Measurements from ENCODE around the gene INSM1.

The INSM1 gene

GRCh38 chr20:20358801-20359200, 9.1 kb upstream of the INSM1 start:
- DNase-seq (ENCODE audit: insufficient read length, low spot score) (no peak), FAIRE-seq (no peak)
- no peak for TF ChIP-seq POLR2A (IDR thresholded peaks at IDR 0.05; ENCODE audit: low read depth, low read length)

GRCh38 chr20:20359628-20360027, 8.3 kb upstream of the INSM1 start:
- FAIRE-seq (no peak), DNase-seq (ENCODE audit: insufficient read length, low spot score) (no peak)
- TF ChIP-seq POLR2AphosphoS5 (IDR thresholded peaks at IDR 0.05; ENCODE audit: low read depth, low read length) (no peak), POU2F2 (IDR thresholded peaks at IDR 0.05; ENCODE audit: low read depth, low read length) (no peak), TAF1 (IDR thresholded peaks at IDR 0.05; ENCODE audit: low read depth, low read length) (no peak), POLR2A (IDR thresholded peaks at IDR 0.05; ENCODE audit: low read depth, low read length) (no peak), SPI1 (IDR thresholded peaks at IDR 0.05; ENCODE audit: low read depth, low read length) (no peak), PAX5 (IDR thresholded peaks at IDR 0.05; ENCODE audit: insufficient read depth, low read length, severe bottlenecking) (no peak)

- TF ChIP-seq TAF1 (IDR thresholded peaks at IDR 0.05; ENCODE audit: low read depth, low read length) (no peak), POU2F2 (IDR thresholded peaks at IDR 0.05; ENCODE audit: low read depth, low read length) (no peak), POLR2A (IDR thresholded peaks at IDR 0.05; ENCODE audit: low read depth, low read length) (no peak), PAX5 (IDR thresholded peaks at IDR 0.05; ENCODE audit: insufficient read depth, low read length, severe bottlenecking) (no peak), SPI1 (IDR thresholded peaks at IDR 0.05; ENCODE audit: low read depth, low read length) (no peak), POLR2AphosphoS5 (IDR thresholded peaks at IDR 0.05; ENCODE audit: low read depth, low read length) (no peak)
- DNase-seq (ENCODE audit: insufficient read length, low spot score) (no peak), FAIRE-seq (peak; percentile 91)
Observed at GRCh38 chr20:20360464-20360863, 7.4 kb upstream of the INSM1 start.

GRCh38 chr20:20362774-20363433, 5.0 kb upstream of the INSM1 start:
- FAIRE-seq: no peak
- no peak for DNase-seq (ENCODE audit: insufficient read length, low spot score)
- TF ChIP-seq POLR2A (IDR thresholded peaks at IDR 0.05; ENCODE audit: low read depth, low read length) (no peak), SPI1 (IDR thresholded peaks at IDR 0.05; ENCODE audit: low read depth, low read length) (no peak), TAF1 (IDR thresholded peaks at IDR 0.05; ENCODE audit: low read depth, low read length) (no peak), POLR2AphosphoS5 (IDR thresholded peaks at IDR 0.05; ENCODE audit: low read depth, low read length) (no peak), PAX5 (IDR thresholded peaks at IDR 0.05; ENCODE audit: insufficient read depth, low read length, severe bottlenecking) (no peak), POU2F2 (IDR thresholded peaks at IDR 0.05; ENCODE audit: low read depth, low read length) (no peak)

GRCh38 chr20:20363434-20363798, 4.5 kb upstream of the INSM1 start:
- FAIRE-seq (no peak), DNase-seq (ENCODE audit: insufficient read length, low spot score) (no peak)
- TF ChIP-seq POLR2A (IDR thresholded peaks at IDR 0.05; ENCODE audit: low read depth, low read length) (no peak), POLR2AphosphoS5 (IDR thresholded peaks at IDR 0.05; ENCODE audit: low read depth, low read length) (no peak), SPI1 (IDR thresholded peaks at IDR 0.05; ENCODE audit: low read depth, low read length) (no peak), POU2F2 (IDR thresholded peaks at IDR 0.05; ENCODE audit: low read depth, low read length) (no peak), TAF1 (IDR thresholded peaks at IDR 0.05; ENCODE audit: low read depth, low read length) (no peak), PAX5 (IDR thresholded peaks at IDR 0.05; ENCODE audit: insufficient read depth, low read length, severe bottlenecking) (no peak)

GRCh38 chr20:20363799-20364592, 3.9 kb upstream of the INSM1 start:
- DNase-seq (ENCODE audit: insufficient read length, low spot score): no peak
- no peak for TF ChIP-seq PAX5 (IDR thresholded peaks at IDR 0.05; ENCODE audit: insufficient read depth, low read length, severe bottlenecking)
- no peak for TF ChIP-seq POLR2A (IDR thresholded peaks at IDR 0.05; ENCODE audit: low read depth, low read length)
- TF ChIP-seq POU2F2 (IDR thresholded peaks at IDR 0.05; ENCODE audit: low read depth, low read length): no peak
- TF ChIP-seq TAF1 (IDR thresholded peaks at IDR 0.05; ENCODE audit: low read depth, low read length): no peak
- TF ChIP-seq SPI1 (IDR thresholded peaks at IDR 0.05; ENCODE audit: low read depth, low read length): no peak
- no peak for TF ChIP-seq POLR2AphosphoS5 (IDR thresholded peaks at IDR 0.05; ENCODE audit: low read depth, low read length)
- FAIRE-seq: peak; percentile 58

GRCh38 chr20:20364593-20365479, 3.1 kb upstream of the INSM1 start:
- TF ChIP-seq POLR2AphosphoS5 (IDR thresholded peaks at IDR 0.05; ENCODE audit: low read depth, low read length) (no peak), PAX5 (IDR thresholded peaks at IDR 0.05; ENCODE audit: insufficient read depth, low read length, severe bottlenecking) (no peak), SPI1 (IDR thresholded peaks at IDR 0.05; ENCODE audit: low read depth, low read length) (no peak), POLR2A (IDR thresholded peaks at IDR 0.05; ENCODE audit: low read depth, low read length) (no peak), POU2F2 (IDR thresholded peaks at IDR 0.05; ENCODE audit: low read depth, low read length) (no peak), TAF1 (IDR thresholded peaks at IDR 0.05; ENCODE audit: low read depth, low read length) (no peak)
- FAIRE-seq (no peak), DNase-seq (ENCODE audit: insufficient read length, low spot score) (no peak)

- DNase-seq (ENCODE audit: insufficient read length, low spot score): no peak
- no peak for TF ChIP-seq POU2F2 (IDR thresholded peaks at IDR 0.05; ENCODE audit: low read depth, low read length)
- no peak for TF ChIP-seq POLR2AphosphoS5 (IDR thresholded peaks at IDR 0.05; ENCODE audit: low read depth, low read length)
- no peak for TF ChIP-seq POLR2A (IDR thresholded peaks at IDR 0.05; ENCODE audit: low read depth, low read length)
- no peak for TF ChIP-seq SPI1 (IDR thresholded peaks at IDR 0.05; ENCODE audit: low read depth, low read length)
- no peak for TF ChIP-seq PAX5 (IDR thresholded peaks at IDR 0.05; ENCODE audit: insufficient read depth, low read length, severe bottlenecking)
- TF ChIP-seq TAF1 (IDR thresholded peaks at IDR 0.05; ENCODE audit: low read depth, low read length): no peak
- no peak for FAIRE-seq
Observed at GRCh38 chr20:20365480-20366161, 2.3 kb upstream of the INSM1 start.

GRCh38 chr20:20366551-20366875, 1.4 kb upstream of the INSM1 start:
- no peak for TF ChIP-seq POLR2AphosphoS5 (IDR thresholded peaks at IDR 0.05; ENCODE audit: low read depth, low read length)
- TF ChIP-seq SPI1 (IDR thresholded peaks at IDR 0.05; ENCODE audit: low read depth, low read length): no peak
- no peak for TF ChIP-seq PAX5 (IDR thresholded peaks at IDR 0.05; ENCODE audit: insufficient read depth, low read length, severe bottlenecking)
- TF ChIP-seq POLR2A (IDR thresholded peaks at IDR 0.05; ENCODE audit: low read depth, low read length): no peak
- TF ChIP-seq POU2F2 (IDR thresholded peaks at IDR 0.05; ENCODE audit: low read depth, low read length): no peak
- TF ChIP-seq TAF1 (IDR thresholded peaks at IDR 0.05; ENCODE audit: low read depth, low read length): no peak
- DNase-seq (ENCODE audit: insufficient read length, low spot score) (no peak), FAIRE-seq (no peak)

Data from GM12891 (cell line).